ENCODE results near the gene USP36.

DNA sequence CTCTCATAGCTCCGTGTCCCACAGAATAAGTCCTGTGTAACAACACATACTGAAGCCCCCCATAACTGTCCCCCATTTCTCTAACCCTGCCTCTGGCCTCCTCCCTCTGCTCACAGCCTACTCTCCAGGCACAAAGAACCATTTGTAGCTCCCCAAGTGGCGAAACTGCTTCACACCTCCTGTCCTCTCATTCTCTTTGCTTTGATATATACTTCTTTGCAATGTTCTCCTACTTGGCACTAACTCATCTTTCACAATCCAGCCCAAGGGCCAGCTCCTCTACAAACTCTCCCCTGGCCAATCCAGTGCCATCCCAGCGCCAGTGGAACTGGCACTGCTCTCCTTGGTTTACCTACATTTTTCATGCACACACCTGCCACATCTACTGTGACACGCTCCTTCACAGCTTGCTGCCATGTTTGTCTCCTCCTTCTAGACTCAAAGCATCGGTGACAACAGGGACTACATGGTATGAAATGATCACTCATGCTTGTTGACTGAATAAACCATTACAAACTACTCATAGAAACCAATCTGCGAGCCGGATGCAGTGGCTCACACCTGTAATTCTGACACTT is 71.3 kb downstream of the USP36 start:
- TF ChIP-seq, protein P1, sequence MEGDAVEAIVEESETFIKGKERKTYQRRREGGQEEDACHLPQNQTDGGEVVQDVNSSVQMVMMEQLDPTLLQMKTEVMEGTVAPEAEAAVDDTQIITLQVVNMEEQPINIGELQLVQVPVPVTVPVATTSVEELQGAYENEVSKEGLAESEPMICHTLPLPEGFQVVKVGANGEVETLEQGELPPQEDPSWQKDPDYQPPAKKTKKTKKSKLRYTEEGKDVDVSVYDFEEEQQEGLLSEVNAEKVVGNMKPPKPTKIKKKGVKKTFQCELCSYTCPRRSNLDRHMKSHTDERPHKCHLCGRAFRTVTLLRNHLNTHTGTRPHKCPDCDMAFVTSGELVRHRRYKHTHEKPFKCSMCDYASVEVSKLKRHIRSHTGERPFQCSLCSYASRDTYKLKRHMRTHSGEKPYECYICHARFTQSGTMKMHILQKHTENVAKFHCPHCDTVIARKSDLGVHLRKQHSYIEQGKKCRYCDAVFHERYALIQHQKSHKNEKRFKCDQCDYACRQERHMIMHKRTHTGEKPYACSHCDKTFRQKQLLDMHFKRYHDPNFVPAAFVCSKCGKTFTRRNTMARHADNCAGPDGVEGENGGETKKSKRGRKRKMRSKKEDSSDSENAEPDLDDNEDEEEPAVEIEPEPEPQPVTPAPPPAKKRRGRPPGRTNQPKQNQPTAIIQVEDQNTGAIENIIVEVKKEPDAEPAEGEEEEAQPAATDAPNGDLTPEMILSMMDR (IDR thresholded peaks at IDR 0.05): no peak
- TF ChIP-seq POLR2A (IDR thresholded peaks at IDR 0.05) (no peak), POLR2AphosphoS5 (IDR thresholded peaks at IDR 0.05; ENCODE audit: insufficient read depth in 1 of 2, low read depth in 1 of 2) (no peak)

Data from vagina (tissue), 2 donors.